Measurements from ENCODE around the gene REV3L.

- TF ChIP-seq USF1 (CRISPR knock-in tag; IDR thresholded peaks at IDR 0.05): no peak
- TF ChIP-seq CTCF (IDR thresholded peaks at IDR 0.05): no peak
- no peak for TF ChIP-seq PRRX2 (CRISPR knock-in tag; IDR thresholded peaks at IDR 0.05)
Observed at GRCh38 chr6:111480988-111481822, 1.8 kb downstream of the REV3L start.

Data from WTC11 (cell line).